ENCODE measurements around the gene FOXJ2.
"Not testable (repeated sequence)": the region's sequence is repeated elsewhere in the genome, so short reads cannot be mapped to it uniquely, and the experiment has no call there.

Gene FOXJ2

GRCh38 chr12:8032242-8033152 lies at the start of gene FOXJ2:
FOXJ2 (plus strand) TSS chr12:8032716; CDS start chr12:8039833, 7,117 bp downstream.
- TF ChIP-seq CTCF (conservative IDR thresholded peaks at IDR 0.05; ENCODE audit: low read depth, low read length), result no peak
- H3K4me3 ChIP-seq (ENCODE audit: low read length), result peak within 1 kb of the TSS; percentile 85
- no peak for DNase-seq (ENCODE audit: low read depth)

- H3K4me3 ChIP-seq (ENCODE audit: low read length), result not testable (repeated sequence)
These were observed 49.5 kb upstream of the FOXJ2 start for GRCh38 chr12:7983019-7983418.

GRCh38 chr12:7983460-7983859 lies 49.1 kb upstream of the FOXJ2 start:
- H3K4me3 ChIP-seq (ENCODE audit: low read length); DNase-seq (ENCODE audit: low read depth): not testable (repeated sequence)

More at GRCh38 chr12:7983019-7983418, 49.5 kb upstream of the FOXJ2 start:
- not testable (repeated sequence) for DNase-seq (ENCODE audit: low read depth)

- no peak for DNase-seq (ENCODE audit: low read depth)
- no peak overlapping the region for H3K4me3 ChIP-seq (ENCODE audit: low read length)
- TF ChIP-seq CTCF (conservative IDR thresholded peaks at IDR 0.05; ENCODE audit: low read depth, low read length), result no peak
These were observed 47.6 kb upstream of the FOXJ2 start for GRCh38 chr12:7984900-7985299.

- DNase-seq (ENCODE audit: low read depth), result no peak
- H3K4me3 ChIP-seq (ENCODE audit: low read length), result no peak overlapping the region
- no peak for TF ChIP-seq CTCF (conservative IDR thresholded peaks at IDR 0.05; ENCODE audit: low read depth, low read length)
These were observed 46.6 kb upstream of the FOXJ2 start for GRCh38 chr12:7985802-7986418.

- no peak for DNase-seq (ENCODE audit: low read depth)
- no peak overlapping the region for H3K4me3 ChIP-seq (ENCODE audit: low read length)
These were observed 42.6 kb upstream of the FOXJ2 start for GRCh38 chr12:7989827-7990491.

GRCh38 chr12:7991535-7991934 lies 41.0 kb upstream of the FOXJ2 start:
- DNase-seq (ENCODE audit: low read depth), result no peak
- no peak for TF ChIP-seq CTCF (conservative IDR thresholded peaks at IDR 0.05; ENCODE audit: low read depth, low read length)
- H3K4me3 ChIP-seq (ENCODE audit: low read length), result no peak overlapping the region

More at GRCh38 chr12:7989827-7990491, 42.6 kb upstream of the FOXJ2 start:
- no peak for TF ChIP-seq CTCF (conservative IDR thresholded peaks at IDR 0.05; ENCODE audit: low read depth, low read length)

Measured in retinal pigment epithelial cell (primary cell).